ENCODE results near the gene LRRC47. TPM values are rescaled to one million over a fixed set of nuclear protein-coding genes. Genes with fewer than 3 reads are reported as not detected.

The LRRC47 gene
- total RNA-seq, 4 donors from 2014 or later = 19.0 to 44.7 (median 37.4) TPM

GRCh38 chr1:3740752-3741151 is 55.5 kb downstream of the LRRC47 start:
- intact Hi-C loops (cut with DNase I; ENCODE audit: low total_unique reads) = no loop called here
- TF ChIP-seq POLR2A (IDR thresholded peaks at IDR 0.05) (no peak), CTCF (IDR thresholded peaks at IDR 0.05) (no peak)
- H3K36me3 ChIP-seq = no peaks in the 10 kb centered on the region
- no peak overlapping the region for H3K27ac ChIP-seq
- H3K4me3 ChIP-seq = no peak overlapping the region
- peaks cover 0 to 2% of the 10 kb centered on the region in 2 donors for H3K4me1 ChIP-seq
- DNase-seq = no peak
- no peaks in the 10 kb centered on the region for H3K27me3 ChIP-seq
- no peaks in the 10 kb centered on the region for H3K9me3 ChIP-seq

GRCh38 chr1:3740042-3740441 is 56.3 kb downstream of the LRRC47 start:
- Histone ChIP-seq H3K4me3 (no peak overlapping the region), H3K36me3 (no peaks in the 10 kb centered on the region), H3K27me3 (no peaks in the 10 kb centered on the region), H3K9me3 (no peaks in the 10 kb centered on the region), H3K27ac (no peak overlapping the region), H3K4me1 (no peaks in the 10 kb centered on the region)
- TF ChIP-seq POLR2A (IDR thresholded peaks at IDR 0.05) = no peak
- intact Hi-C loops (cut with DNase I; ENCODE audit: low total_unique reads) = no loop called here
- DNase-seq = no peak

- no peaks in the 10 kb centered on the region for H3K36me3 ChIP-seq
- no peaks in the 10 kb centered on the region for H3K4me1 ChIP-seq
- no peaks in the 10 kb centered on the region for H3K27me3 ChIP-seq
- H3K4me3 ChIP-seq = no peak overlapping the region
- intact Hi-C loops (cut with DNase I; ENCODE audit: low total_unique reads) = no loop called here
- DNase-seq = no peak
- TF ChIP-seq POLR2A (IDR thresholded peaks at IDR 0.05) (no peak), CTCF (IDR thresholded peaks at IDR 0.05) (no peak)
- no peaks in the 10 kb centered on the region for H3K9me3 ChIP-seq
- no peak overlapping the region for H3K27ac ChIP-seq
Observed at GRCh38 chr1:3738943-3739342, 57.4 kb downstream of the LRRC47 start.

- H3K36me3 ChIP-seq = no peaks in the 10 kb centered on the region
- no peak overlapping the region for H3K27ac ChIP-seq
- intact Hi-C loops (cut with DNase I; ENCODE audit: low total_unique reads) = no loop called here
Observed at GRCh38 chr1:3736708-3737107, 59.6 kb downstream of the LRRC47 start.

GRCh38 chr1:3736131-3736561 is 60.2 kb downstream of the LRRC47 start:
- Histone ChIP-seq H3K27ac (no peak overlapping the region), H3K4me1 (no peaks in the 10 kb centered on the region), H3K27me3 (no peaks in the 10 kb centered on the region), H3K4me3 (no peak overlapping the region), H3K36me3 (no peaks in the 10 kb centered on the region), H3K9me3 (no peaks in the 10 kb centered on the region)
- DNase-seq = no peak
- intact Hi-C loops (cut with DNase I; ENCODE audit: low total_unique reads) = no loop called here
- TF ChIP-seq CTCF (IDR thresholded peaks at IDR 0.05) (no peak), POLR2A (IDR thresholded peaks at IDR 0.05) (no peak)

More at GRCh38 chr1:3736708-3737107, 59.6 kb downstream of the LRRC47 start:
- H3K4me1 ChIP-seq = no peaks in the 10 kb centered on the region
- H3K27me3 ChIP-seq = no peaks in the 10 kb centered on the region
- H3K9me3 ChIP-seq = no peaks in the 10 kb centered on the region
- TF ChIP-seq POLR2A (IDR thresholded peaks at IDR 0.05) (no peak), CTCF (IDR thresholded peaks at IDR 0.05) (no peak)
- DNase-seq = no peak
- H3K4me3 ChIP-seq = no peak overlapping the region

- H3K27ac ChIP-seq = no peak overlapping the region
- no peaks in the 10 kb centered on the region for H3K9me3 ChIP-seq
- intact Hi-C loops (cut with DNase I; ENCODE audit: low total_unique reads) = no loop called here
- no peaks in the 10 kb centered on the region for H3K4me1 ChIP-seq
- no peaks in the 10 kb centered on the region for H3K27me3 ChIP-seq
- TF ChIP-seq POLR2A (IDR thresholded peaks at IDR 0.05) (no peak), CTCF (IDR thresholded peaks at IDR 0.05) (no peak)
- DNase-seq = no peak
- no peaks in the 10 kb centered on the region for H3K36me3 ChIP-seq
- no peak overlapping the region for H3K4me3 ChIP-seq
Observed at GRCh38 chr1:3735688-3736087, 60.6 kb downstream of the LRRC47 start.

Measured in uterus (tissue), 4 donors.